ENCODE measurements around the gene ZBTB3. TPM values are rescaled to one million over a fixed set of nuclear protein-coding genes. Genes with fewer than 3 reads are reported as not detected.
"Not testable (repeated sequence)": the region's sequence is repeated elsewhere in the genome, so short reads cannot be mapped to it uniquely, and the experiment has no call there.

The ZBTB3 gene
- total RNA-seq, 1 donor from 2014 or later = 13.4 TPM

DNA sequence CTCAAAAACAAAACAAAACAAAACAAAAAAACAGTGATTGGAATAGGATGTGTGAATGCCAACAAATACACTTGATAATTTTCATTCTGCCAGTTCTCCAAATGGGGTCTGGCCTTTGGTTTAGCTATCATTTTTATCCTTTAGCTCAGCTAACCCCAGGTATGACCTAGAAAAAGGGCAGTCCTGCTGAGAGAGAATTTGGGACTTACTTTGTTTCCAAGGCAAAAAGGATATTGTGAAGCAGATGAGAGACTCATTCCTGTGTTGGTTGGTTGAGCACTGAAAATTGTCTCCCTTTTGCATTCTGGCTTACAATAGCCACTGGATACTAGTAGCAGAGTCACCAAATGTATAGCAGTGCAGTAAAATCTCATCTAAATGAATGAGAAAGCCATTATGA lies 16.8 kb downstream of the ZBTB3 start:
- no peak overlapping the region for H3K4me3 Mint-ChIP-seq (ENCODE audit: low read depth)
- no peaks in the 10 kb centered on the region for H3K27me3 Mint-ChIP-seq
- no peaks in the 10 kb centered on the region for H3K9me3 Mint-ChIP-seq (ENCODE audit: low read depth)
- no peaks in the 10 kb centered on the region for H3K4me1 Mint-ChIP-seq (ENCODE audit: low read depth)
- TF ChIP-seq, protein P1, sequence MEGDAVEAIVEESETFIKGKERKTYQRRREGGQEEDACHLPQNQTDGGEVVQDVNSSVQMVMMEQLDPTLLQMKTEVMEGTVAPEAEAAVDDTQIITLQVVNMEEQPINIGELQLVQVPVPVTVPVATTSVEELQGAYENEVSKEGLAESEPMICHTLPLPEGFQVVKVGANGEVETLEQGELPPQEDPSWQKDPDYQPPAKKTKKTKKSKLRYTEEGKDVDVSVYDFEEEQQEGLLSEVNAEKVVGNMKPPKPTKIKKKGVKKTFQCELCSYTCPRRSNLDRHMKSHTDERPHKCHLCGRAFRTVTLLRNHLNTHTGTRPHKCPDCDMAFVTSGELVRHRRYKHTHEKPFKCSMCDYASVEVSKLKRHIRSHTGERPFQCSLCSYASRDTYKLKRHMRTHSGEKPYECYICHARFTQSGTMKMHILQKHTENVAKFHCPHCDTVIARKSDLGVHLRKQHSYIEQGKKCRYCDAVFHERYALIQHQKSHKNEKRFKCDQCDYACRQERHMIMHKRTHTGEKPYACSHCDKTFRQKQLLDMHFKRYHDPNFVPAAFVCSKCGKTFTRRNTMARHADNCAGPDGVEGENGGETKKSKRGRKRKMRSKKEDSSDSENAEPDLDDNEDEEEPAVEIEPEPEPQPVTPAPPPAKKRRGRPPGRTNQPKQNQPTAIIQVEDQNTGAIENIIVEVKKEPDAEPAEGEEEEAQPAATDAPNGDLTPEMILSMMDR (IDR thresholded peaks at IDR 0.05; ENCODE audit: unreplicated experiment) = no peak
- H3K36me3 Mint-ChIP-seq (ENCODE audit: insufficient read depth) = peaks cover 14% of the 10 kb centered on the region
- no peak for DNase-seq (ENCODE audit: low spot score, unreplicated experiment)
- H3K27ac Mint-ChIP-seq = no peak overlapping the region

- TF ChIP-seq, protein P1 (IDR thresholded peaks at IDR 0.05; ENCODE audit: unreplicated experiment) = no peak
- peaks cover 7% of the 10 kb centered on the region for H3K4me1 Mint-ChIP-seq (ENCODE audit: low read depth)
- H3K36me3 Mint-ChIP-seq (ENCODE audit: insufficient read depth) = peaks cover 10% of the 10 kb centered on the region
Measured at GRCh38 chr11:62732830-62733229, 21.1 kb downstream of the ZBTB3 start.

DNA sequence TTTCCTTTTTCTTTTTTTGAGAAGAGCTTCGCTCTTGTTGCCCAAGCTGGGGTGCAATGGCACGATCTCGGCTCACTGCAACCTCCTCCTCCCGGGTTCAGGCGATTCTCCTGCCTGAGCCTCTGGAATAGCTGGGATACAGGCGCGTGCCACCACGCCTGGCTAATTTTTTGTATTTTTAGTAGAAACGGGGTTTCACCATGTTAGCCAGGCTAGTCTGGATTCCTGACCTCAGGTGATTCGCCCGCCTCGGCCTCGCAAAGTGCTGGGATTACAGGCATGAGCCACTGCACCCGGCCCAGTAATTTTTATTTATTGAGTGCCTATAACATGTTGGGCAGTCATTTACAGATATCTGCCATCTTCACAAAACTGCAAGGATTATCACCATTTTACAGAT lies 23.9 kb downstream of the ZBTB3 start:
- H3K27ac Mint-ChIP-seq = peak overlapping the region; percentile 69
- not testable (repeated sequence) for H3K9me3 Mint-ChIP-seq (ENCODE audit: low read depth); DNase-seq (ENCODE audit: low spot score, unreplicated experiment); H3K27me3 Mint-ChIP-seq; H3K36me3 Mint-ChIP-seq (ENCODE audit: insufficient read depth)
- H3K4me1 Mint-ChIP-seq (ENCODE audit: low read depth) = peaks cover 16% of the 10 kb centered on the region
- peak overlapping the region; percentile 65 for H3K4me3 Mint-ChIP-seq (ENCODE audit: low read depth)

More at GRCh38 chr11:62732830-62733229, 21.1 kb downstream of the ZBTB3 start:
- Mint-ChIP-seq H3K4me3 (ENCODE audit: low read depth) (no peak overlapping the region), H3K27me3 (no peaks in the 10 kb centered on the region), H3K9me3 (ENCODE audit: low read depth) (no peaks in the 10 kb centered on the region), H3K27ac (peak overlapping the region; percentile 27)
- no peak for DNase-seq (ENCODE audit: low spot score, unreplicated experiment)

GRCh38 chr11:62728171-62728988 lies 25.6 kb downstream of the ZBTB3 start, which contains the start of gene TTC9C:
TSS of gene TTC9C (plus strand) at chr11:62728486. CDS start at chr11:62728849, 363 bp downstream.
- Mint-ChIP-seq H3K4me3 (ENCODE audit: low read depth) (peak within 1 kb of the TSS; percentile 85), H3K4me1 (ENCODE audit: low read depth) (peaks cover 28% of the 10 kb centered on the region), H3K27me3 (no peaks in the 10 kb centered on the region), H3K9me3 (ENCODE audit: low read depth) (no peaks in the 10 kb centered on the region), H3K27ac (peak within 1 kb of the TSS; percentile 99), H3K36me3 (ENCODE audit: insufficient read depth) (peaks cover 16% of the 10 kb centered on the region)
- peak; percentile 48 for DNase-seq (ENCODE audit: low spot score, unreplicated experiment)
- TF ChIP-seq, protein P1 (IDR thresholded peaks at IDR 0.05; ENCODE audit: unreplicated experiment) = no peak

DNA sequence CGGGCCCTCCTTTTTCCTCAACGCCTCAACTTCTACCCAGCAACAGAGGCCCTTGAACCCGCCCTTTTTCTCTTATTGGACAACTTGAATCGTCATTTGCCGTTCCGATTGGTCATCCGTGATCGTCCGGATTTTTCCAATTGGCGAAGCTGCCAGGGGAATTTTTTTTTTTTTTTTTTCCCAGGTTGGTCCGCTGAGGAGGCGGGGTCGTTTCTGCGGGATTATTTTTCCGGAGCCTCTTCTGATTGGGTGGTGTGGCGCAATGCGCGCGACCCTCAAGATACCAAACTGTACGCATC lies 26.1 kb downstream of the ZBTB3 start:
- TF ChIP-seq, protein P1 (IDR thresholded peaks at IDR 0.05; ENCODE audit: unreplicated experiment) = no peak
- Mint-ChIP-seq H3K36me3 (ENCODE audit: insufficient read depth) (peaks cover 12% of the 10 kb centered on the region), H3K27me3 (no peaks in the 10 kb centered on the region), H3K4me3 (ENCODE audit: low read depth) (peak overlapping the region; percentile 85), H3K4me1 (ENCODE audit: low read depth) (peaks cover 28% of the 10 kb centered on the region), H3K9me3 (ENCODE audit: low read depth) (no peaks in the 10 kb centered on the region), H3K27ac (peak overlapping the region; percentile 99)
- peak; percentile 69 for DNase-seq (ENCODE audit: low spot score, unreplicated experiment)
